GM04504 (cell line): Measurements from ENCODE around the gene CLASP1.

ENCODE experiments used
- DNase-seq: peaks from one replicate; pipeline ENCODE4 v3.0.0-alpha.2; 2012; ENCODE audit warnings: low read depth

Gene CLASP1

GRCh38 chr2:121539750-121540469 lies 109.4 kb downstream of the CLASP1 start:
- no peak for DNase-seq

GRCh38 chr2:121536850-121537557 lies 112.3 kb downstream of the CLASP1 start:
- no peak for DNase-seq

- DNase-seq = no peak
Measured at GRCh38 chr2:121536347-121536746, 112.9 kb downstream of the CLASP1 start.

- no peak for DNase-seq
Measured at GRCh38 chr2:121534007-121534406, 115.3 kb downstream of the CLASP1 start.

GRCh38 chr2:121532894-121533293 lies 116.4 kb downstream of the CLASP1 start:
- DNase-seq = no peak

- DNase-seq = no peak
Measured at GRCh38 chr2:121532347-121532766, 116.9 kb downstream of the CLASP1 start.

- DNase-seq = peak; percentile 45
Measured at GRCh38 chr2:121530212-121530705, 119.0 kb downstream of the CLASP1 start.

- no peak for DNase-seq
Measured at GRCh38 chr2:121529439-121530211, 119.6 kb downstream of the CLASP1 start.

GRCh38 chr2:121527009-121527682 lies 122.1 kb downstream of the CLASP1 start:
- no peak for DNase-seq

- DNase-seq = no peak
Measured at GRCh38 chr2:121524685-121525425, 124.4 kb downstream of the CLASP1 start.

GRCh38 chr2:121521359-121521758 lies 127.9 kb downstream of the CLASP1 start:
- no peak for DNase-seq

- no peak for DNase-seq
Measured at GRCh38 chr2:121520641-121520994, 128.6 kb downstream of the CLASP1 start.

GRCh38 chr2:121519732-121520640 lies 129.3 kb downstream of the CLASP1 start:
- no peak for DNase-seq

GRCh38 chr2:121519153-121519552 lies 130.1 kb downstream of the CLASP1 start:
- no peak for DNase-seq

- DNase-seq = no peak
Measured at GRCh38 chr2:121513597-121514333, 135.5 kb downstream of the CLASP1 start.

- DNase-seq = no peak
Measured at GRCh38 chr2:121510857-121511256, 138.4 kb downstream of the CLASP1 start.

GRCh38 chr2:121506621-121507020 lies 142.6 kb downstream of the CLASP1 start:
- no peak for DNase-seq

- DNase-seq = no peak
Measured at GRCh38 chr2:121505986-121506586, 143.2 kb downstream of the CLASP1 start.

GRCh38 chr2:121505005-121505404 lies 144.3 kb downstream of the CLASP1 start:
- DNase-seq = peak; percentile 40
